ENCODE measurements around the gene FBXO34. TPM values are rescaled to one million over a fixed set of nuclear protein-coding genes. Genes with fewer than 3 reads are reported as not detected.

The FBXO34 gene
- total RNA-seq, 4 donors from 2014 or later: 17.3 to 23.3 (median 18.7) TPM

GRCh38 chr14:55298500-55298822, 27.2 kb downstream of the FBXO34 start:
- TF ChIP-seq CTCF (IDR thresholded peaks at IDR 0.05): no peak
- no peak for ATAC-seq (ENCODE audit: low FRiP score)
- no peak for DNase-seq (ENCODE audit: low spot score)

- DNase-seq (ENCODE audit: low spot score): no peak
- TF ChIP-seq CTCF (IDR thresholded peaks at IDR 0.05): no peak
- no peak for ATAC-seq (ENCODE audit: low FRiP score)
Measured at GRCh38 chr14:55301437-55302121, 30.4 kb downstream of the FBXO34 start.

DNA sequence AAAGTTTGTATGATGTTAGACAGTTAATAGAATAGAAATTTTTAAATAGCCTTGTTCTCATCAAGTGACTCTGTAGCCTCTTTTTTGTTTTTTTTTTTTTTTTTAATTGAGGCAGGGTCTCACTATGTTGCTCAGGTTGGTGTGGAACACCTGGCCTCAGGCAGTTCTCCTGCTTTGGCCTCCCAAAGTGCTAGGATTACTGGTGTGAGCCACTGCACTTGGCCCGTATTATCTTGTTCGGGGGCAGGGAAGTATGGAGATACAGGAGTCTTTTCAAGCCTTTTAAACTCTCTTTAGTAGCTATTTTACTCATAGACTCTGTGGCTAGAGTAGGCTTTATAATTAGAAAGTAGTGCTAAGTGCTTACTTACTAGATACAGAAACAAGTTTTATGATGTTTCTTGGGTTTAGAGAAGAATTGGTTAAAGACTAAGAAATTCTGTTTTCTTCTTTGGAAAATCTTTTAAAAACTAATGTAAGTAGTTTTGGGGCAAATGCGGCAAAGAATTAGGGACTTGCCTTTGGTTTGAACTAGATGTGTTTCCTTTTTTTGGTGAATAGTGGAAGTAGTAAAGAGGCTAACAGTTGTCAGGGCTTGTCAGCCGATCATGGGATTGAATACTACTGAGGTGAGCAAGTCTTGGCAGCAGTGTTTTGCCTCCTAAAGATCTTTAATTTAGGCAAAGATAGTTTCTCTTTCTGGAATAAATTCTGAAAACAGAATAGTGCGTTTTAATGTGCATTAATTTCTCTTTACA, 31.3 kb downstream of the FBXO34 start:
- no peak for ATAC-seq (ENCODE audit: low FRiP score)
- no peak for DNase-seq (ENCODE audit: low spot score)
- TF ChIP-seq CTCF (IDR thresholded peaks at IDR 0.05): no peak

DNA sequence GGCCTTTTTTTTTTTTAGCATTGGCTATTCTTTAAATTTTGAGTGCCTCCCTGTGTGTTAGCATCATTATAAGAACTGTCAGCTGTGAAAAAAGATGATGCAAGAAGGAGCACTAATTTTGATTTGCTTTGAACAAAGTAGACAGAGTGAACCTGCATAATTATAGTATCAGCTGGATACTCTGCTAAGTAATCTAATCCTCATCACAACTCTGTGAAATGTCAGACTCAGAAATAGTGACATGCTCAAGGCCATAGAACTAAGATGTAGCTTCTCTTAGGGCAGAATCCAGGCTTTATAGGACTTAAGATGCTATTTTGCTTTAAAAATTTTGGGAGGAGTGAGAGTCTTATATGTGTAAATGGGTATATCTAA, 31.9 kb downstream of the FBXO34 start:
- no peak for TF ChIP-seq CTCF (IDR thresholded peaks at IDR 0.05)
- no peak for ATAC-seq (ENCODE audit: low FRiP score)
- DNase-seq (ENCODE audit: low spot score): no peak

DNA sequence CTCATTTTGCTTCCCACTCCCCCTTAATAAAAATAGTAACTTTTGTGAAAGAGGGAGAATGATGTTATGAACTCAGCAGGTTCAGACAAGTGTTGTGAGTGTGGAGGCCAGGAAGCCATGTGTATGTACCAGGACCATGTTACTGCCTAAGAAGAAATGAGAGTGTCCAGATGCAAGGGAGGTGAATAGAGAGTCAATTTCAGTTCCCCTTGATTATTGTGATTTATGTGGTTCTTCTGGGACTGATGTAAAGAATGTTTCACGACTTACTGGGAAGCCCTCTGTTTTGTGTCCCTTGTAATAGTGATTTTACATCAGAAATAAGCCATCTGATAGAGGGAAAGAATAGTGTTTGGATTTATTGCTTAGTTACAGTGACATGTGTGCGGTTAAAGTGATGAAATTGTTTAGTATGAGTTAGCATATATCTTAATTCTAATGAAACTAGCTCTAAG, 32.5 kb downstream of the FBXO34 start:
- ATAC-seq (ENCODE audit: low FRiP score) (no peak), DNase-seq (ENCODE audit: low spot score) (no peak)
- no peak for TF ChIP-seq CTCF (IDR thresholded peaks at IDR 0.05)

DNA sequence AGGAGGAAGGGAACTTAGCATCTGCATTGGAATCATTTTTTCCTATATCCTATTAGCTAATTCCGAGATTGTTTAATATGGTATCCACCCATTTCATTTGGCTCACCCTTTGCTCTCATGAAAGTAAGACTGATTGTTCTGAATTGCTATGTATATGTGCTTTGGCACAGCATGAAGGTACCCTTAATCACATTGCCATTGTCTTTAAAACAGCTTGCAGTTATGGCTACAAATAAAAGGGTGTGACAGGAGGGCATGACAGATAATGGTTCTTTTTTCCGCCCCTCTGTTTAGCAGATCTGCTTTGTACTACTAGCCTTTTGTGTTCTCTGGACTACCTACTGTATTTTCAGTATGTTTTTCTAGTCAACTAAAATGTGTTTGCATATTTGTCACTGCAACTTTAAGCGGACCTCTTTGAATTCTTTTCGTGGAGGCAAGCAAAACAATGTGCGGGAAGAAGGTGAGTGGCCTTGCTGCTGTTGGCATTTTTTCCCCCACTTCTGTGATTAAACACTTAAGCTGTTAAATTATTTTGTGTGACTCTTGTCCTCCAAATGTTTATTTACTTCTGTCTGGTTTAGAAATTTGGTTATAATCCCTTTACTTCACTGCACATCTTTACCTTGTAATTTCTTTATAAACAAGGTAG, 35.8 kb downstream of the FBXO34 start:
- ATAC-seq (ENCODE audit: low FRiP score): no peak
- no peak for TF ChIP-seq CTCF (IDR thresholded peaks at IDR 0.05)
- no peak for DNase-seq (ENCODE audit: low spot score)
